GM19099 (cell line): ENCODE results near the gene C6orf132.

ENCODE experiments used
- POLR2A ChIP-seq: IDR thresholded peaks from 3 replicates; pipeline ENCODE4 v1.6.1; 2011; ENCODE audit warnings: low read depth; ENCODE audit not compliant: insufficient read length; ENCODE audit errors: extremely low read depth

C6orf132 gene

DNA sequence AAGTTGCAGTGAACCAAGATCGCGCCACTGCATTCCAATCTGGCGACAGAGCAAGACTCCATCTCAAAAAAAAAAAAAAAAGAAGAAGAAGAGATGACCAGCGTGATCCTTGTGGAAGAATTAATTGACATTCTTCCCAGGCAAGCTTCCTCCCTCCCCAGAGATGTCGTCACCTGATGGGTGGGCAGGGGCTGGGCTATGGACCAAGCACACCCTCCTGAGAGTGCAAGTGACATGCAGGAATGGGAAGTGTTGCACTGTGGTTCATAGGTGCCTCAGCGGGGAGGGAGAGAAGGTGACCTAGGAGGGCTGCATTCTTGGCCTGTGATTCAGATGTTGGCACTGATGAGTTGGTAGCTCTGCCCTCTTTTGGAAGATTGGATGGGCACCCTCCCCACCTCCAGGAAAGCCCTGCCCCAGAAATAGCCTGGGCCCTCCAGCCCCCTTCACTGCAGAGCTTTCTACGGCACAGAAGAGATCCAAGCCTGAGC, 54.3 kb downstream of the C6orf132 start:
- no peak for TF ChIP-seq POLR2A

DNA sequence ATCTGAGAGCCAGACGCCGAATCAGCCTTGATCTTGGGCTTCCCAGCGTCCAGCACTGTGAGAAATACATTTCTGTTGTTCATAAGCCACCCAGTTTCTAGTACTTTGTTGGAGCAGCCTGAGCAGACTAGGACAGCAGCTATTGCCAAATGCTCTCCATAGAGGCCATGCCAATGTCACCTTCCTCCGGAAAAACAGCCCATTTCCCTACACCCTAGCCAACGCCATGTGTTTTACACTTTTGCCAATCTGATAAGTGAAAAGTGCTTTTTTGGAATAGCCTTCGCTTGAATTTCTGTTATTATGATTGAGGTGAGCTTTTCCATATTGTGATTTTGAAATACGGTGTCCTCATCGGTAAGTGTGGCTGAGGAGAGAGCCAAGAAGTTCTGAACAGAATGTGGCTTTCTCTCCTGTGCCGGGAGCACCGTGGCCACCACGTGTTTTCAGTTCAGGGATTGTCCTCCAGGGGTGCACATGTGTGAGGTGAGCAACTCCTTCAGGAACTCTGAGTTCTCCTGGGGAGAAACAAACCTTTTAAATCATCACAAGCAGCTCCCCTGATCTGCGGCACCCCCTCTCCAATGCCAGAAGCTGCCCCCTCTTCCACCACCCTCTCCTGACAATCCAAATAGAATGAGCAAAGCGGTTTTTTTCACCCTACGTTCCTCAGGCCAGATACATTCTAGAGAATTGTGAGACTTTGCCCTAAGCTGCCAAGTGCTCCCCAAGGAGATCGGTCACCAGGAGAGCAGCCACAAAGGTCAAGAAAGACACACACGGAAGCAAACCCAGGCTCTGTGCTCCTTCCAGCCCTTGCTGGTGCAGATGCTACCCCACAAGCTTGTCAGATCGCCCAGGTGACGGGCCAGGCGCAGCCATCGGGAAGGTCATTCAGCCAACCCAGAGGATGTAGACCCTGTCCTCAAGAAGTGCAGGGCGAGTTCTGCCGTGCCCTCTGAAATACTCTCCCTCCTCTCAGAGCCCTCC, 56.1 kb downstream of the C6orf132 start:
- TF ChIP-seq POLR2A = no peak

DNA sequence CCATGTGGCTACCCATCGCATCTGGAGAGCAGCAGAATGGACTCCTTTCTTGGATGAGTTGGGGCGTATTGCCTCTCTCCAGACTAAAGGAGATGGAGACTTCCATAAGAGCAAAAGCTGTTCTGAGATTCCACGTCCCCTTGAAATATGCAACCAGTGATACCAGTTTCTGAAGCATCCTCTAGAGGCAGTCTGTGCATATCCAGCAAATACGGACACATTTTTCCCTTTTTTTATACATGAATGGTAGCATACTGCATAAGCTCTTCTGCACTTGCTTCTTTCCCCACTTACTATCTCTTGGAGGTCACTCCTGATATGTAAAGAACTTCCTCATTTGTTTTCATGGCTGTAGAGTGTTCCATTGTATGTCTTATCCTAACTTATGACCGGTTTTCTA, 57.5 kb downstream of the C6orf132 start:
- no peak for TF ChIP-seq POLR2A

DNA sequence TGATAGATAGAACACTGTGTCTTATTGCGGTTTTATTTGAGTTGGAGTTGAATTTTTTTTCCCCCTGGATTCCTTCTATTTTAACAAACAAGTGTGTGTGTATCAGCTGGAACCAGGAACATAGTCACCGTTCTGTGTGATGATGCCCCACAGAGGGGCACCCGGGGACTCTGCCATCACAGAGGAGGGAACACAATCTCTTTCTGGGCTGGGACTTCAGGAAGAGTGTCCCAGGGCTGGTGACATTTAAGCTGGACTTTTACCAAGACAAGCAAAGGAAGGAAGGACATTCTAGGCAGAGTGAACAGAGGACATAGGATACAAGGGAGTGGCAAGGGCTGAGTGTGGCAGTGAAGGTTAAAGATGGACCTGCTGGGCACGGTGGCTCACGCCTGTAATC, 58.9 kb downstream of the C6orf132 start:
- no peak for TF ChIP-seq POLR2A

DNA sequence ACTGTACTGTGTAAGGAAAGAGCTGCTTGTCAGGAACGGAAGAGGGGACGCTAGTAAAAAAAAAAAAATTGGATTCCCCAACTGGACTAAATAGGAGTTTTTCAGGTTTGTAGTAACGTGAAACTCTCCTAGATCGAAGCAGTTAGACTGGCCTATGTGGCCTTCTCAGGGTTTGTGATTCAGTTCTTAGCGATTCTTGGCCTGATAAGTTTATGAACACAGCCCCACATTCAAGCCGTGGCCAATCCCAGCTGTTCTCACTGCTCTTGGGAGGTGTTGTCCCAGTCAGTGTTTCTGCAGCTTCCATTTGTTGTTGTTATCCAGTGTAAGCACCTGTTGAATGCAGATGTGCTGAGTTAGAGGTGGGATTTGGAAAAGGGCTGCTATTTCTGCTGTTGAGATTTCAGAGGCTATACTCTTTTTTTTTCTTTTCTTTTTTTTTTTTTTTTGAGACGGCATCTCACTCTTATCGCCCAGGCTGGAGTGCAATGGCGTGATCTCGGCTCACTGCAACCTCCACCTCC, 62.4 kb downstream of the C6orf132 start:
- no peak for TF ChIP-seq POLR2A

DNA sequence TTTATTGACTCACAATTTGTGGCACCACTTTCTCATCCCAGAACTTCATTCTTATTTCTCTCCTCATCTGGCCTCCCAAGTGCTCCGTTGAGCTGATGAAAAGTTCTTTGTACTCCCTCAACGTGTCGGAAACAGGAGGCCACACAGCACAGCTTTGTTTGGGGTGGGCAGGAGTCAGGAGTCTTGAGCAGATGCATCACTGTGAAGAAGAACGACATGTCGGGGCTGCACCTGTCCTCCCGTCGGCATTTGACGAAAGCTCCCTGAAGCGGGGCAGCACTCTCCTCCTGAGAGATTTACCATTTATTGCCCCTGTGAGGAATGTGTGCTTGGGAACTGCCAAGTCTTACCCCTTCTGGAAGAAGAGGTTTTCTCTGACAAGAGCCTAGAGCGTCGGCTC, 64.0 kb downstream of the C6orf132 start:
- TF ChIP-seq POLR2A = no peak

DNA sequence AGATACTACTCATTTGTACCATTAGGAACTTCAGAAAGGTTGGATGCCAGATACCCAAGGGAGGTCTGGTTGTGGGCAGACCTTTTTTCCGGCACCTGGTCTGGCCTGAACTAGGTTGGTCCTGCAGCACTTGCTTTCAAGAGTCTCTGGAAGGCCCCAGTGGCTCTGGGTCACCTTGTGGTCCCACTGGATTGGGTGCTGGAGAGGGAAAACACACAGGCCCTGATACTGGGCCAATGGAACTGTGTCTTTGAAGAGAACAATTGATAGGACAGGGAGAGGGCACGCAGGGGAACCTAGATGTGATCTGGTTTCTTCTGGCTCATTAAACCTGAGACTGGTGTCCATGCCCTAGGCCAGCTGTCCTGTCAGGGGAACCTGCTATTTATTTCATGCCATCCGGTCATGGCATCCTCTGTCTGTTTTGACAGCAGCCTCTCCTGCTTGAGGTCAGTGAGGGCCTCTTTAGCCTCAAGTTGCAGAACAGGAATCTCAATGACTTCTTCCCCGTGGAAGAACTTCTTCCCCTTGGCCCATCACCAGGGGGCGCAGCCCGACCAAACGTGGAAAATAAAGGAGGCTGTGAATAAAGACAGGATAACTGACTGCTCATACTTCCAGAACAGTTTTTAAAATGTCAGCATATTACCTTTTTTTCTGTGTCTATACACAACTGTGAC, 67.1 kb downstream of the C6orf132 start:
- no peak for TF ChIP-seq POLR2A

DNA sequence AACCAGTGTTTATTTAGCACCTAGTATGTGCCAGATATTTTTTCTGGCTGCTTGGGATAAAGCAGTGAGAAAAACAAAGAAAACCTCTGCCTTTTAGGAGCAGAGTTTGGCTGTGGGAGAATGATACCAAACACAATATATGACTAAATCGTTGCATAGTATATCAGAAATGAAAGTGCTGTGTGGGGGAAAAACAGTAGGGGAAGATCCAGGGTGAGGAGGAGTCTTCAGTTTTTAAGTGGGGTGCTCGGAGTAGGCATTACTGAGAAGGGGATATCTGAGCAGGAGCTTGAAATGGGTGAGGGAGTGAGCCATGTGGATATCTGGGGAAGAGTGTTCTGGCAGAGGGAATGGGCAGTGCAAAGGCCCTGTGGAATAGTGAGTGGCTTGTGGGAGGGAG, 69.1 kb downstream of the C6orf132 start:
- TF ChIP-seq POLR2A = no peak

DNA sequence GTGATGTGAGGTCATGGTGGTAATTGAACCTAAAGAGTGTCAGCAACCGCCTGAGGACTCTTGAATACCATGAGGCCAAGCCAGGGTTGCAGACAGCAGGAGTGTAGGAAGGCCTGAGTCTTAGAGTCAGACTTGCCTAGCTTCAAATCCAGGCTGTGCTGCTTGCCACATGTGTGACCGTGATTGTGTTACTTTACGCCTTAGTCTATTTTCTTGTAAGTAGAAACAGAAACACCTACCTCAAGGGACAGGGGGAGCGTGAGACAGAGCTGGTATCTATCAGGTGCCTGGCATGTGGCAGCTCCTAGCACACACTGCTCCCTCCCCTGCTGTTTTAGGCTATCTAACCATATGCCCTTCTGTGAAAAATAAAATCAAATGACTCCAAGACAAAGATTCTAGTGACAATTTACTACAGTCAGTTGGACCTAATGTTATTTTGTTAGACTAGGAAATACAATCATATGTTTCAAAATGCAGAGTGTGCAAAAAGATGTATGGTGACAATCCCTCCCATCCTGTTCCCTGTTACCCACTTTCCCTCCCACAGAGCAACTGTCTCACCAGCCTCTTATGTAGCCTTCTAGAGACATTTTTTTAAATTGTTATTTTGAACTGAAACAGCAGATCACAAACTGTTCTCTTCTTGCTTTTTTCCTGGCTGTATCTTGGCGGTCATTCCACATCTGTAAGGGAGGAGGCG, 70.4 kb downstream of the C6orf132 start:
- no peak for TF ChIP-seq POLR2A

DNA sequence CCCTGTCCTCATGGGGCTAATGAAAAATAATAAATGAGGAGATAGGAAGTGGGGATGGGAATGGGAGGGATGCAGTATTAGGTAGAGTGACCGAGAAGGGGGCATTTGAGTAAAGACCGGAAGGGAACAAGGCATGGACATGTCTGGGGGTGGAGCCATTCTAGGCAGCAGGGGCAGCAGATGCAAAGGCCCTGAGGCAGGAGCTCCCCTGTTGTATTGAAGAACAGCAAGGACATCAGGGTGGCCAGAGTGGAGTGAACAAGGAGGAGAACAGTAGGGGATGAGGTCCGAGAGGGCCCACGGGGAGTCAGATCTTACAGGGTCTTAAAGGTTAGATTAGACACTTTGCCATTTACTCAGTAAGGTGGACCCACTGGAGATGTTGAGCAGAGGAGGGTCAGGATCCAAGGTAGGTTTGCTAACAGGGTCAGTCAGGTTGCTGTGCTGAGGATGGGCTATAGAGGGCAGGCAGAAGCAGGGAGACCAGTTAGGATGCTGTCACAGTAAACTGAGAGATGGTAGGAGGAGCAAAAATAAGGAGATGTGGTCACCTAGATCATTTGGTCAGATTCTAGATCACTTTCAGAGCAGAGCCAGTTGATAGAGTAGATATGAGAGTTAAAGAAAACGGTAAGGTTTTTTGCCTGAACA, 73.4 kb downstream of the C6orf132 start:
- TF ChIP-seq POLR2A = no peak

DNA sequence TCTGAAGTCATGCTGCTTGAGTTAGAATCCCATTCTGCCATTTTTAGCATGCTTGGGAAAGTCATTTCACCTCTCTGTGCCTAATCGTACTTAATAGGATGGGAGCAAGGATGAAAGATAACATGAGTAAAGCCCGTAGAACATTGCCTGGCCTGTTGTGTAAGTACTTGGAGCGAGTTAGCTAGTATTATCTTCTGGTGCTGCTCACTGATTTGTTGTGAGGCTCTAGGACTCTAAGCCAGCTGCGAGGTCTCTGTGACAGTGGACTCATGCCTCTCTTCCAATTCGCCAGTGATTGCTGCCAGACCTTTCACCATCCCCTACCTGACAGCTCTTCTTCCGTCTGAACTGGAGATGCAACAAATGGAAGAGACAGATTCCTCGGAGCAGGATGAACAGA, 74.2 kb downstream of the C6orf132 start:
- TF ChIP-seq POLR2A = no peak

DNA sequence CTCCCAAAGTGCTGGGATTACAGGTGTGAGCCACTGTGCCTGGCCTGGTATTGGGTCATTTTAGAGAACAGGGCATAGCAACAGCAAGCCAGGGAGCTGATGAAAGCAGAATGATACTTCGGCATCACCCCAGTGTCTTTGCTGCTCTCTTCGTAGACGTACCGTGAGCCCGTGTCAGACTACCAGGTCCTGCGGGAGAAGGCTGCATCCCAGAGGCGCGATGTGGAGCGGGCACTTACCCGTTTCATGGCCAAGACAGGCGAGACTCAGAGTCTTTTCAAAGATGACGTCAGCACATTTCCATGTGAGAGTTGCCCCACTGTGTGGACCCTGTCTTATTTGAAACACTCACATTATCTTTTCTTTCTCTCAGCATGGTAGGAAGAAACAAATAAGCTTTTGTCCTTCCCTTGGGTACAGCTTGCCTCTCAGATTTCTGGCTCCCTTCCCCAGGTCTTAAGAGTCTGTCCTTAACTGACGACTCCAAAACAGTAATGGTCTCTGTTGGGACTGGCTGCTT, 76.2 kb downstream of the C6orf132 start:
- TF ChIP-seq POLR2A = no peak

DNA sequence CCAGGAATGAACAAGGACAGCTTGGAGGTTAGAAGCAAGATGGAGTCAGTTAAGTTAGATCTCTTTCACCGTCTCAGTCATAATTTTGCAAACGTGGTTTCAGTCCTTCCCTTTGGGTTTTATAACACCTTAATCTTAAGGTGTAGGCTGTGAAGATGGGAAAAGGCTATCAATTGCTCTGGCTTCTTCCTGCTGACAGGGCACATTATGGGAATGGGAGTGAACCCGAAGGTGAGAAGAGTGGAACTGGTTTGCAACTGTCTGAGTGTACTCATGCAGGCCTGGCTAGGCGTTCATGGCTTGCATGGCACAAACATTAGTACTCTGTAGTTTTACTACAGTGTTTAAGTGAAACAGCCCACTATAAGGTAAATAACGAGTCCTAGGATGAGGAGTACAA, 82.7 kb downstream of the C6orf132 start:
- TF ChIP-seq POLR2A = no peak

DNA sequence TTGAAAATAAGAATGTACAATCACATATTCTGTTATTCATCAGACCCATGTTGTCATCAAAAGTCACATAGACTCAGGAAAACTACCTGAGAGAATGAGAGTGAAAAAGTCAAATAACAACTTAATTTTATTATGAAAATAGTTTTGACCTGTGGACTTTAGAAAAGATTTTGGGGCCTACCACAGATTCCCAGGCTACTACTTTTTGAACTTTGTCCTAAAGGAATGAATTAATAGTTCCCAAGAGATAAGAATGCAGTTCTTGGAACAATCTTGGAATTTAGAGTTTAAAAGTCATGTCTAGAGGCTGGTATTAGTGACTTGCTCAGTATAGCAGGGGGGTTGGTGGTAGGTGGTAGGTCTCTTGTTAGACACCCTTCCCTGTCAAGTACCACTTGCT, 88.8 kb downstream of the C6orf132 start:
- no peak for TF ChIP-seq POLR2A
